Activated CD4-positive, alpha-beta T cell treated with anti-CD3 and anti-CD28 coated beads for 1 hour (primary cell): ENCODE measurements around the gene DCLK2.

Experiments used
- DNase-seq: peaks from one replicate; pipeline ENCODE4 v3.0.0-alpha.2; 2020

The DCLK2 gene

GRCh38 chr4:150212485-150212884, 134.2 kb downstream of the DCLK2 start:
- DNase-seq, result no peak

DNA sequence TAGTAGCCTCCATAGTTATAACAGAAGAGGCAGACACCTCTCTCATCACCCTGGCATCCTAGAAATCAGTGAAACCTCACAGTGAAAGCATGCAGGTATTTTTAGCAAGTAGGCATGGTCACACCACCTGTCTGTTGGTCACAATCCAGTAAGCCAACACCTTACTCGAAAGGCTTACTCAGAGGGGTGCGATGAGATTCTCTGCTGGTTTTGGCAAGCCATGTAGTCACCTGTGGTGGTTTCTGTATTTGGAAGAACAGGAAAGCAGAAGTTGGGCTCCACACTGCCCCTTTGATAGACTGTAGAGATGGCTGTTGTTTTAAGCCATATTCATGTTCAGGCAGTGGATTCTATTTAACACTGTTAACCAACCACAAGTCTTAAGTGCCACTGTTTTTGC, 134.7 kb downstream of the DCLK2 start:
- DNase-seq, result no peak

DNA sequence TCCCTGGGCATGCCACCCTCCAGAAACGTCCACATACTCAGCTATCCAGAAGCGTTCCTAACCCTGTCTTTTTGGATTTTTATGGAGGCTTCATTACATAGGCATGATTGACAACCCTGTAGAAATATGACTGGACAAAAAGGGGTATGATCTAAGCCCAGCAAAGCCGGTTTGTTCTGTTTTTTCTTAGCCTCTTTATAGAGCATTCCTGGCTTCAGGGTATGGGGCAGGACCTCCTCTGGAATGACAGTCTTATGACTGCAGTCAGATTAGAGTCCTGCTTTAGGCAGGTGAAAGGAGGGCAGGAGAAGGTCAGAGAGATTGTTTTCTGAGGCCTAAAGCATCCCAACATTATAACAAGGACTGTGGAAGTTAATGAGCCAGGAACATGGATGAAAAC, 137.4 kb downstream of the DCLK2 start:
- no peak for DNase-seq

DNA sequence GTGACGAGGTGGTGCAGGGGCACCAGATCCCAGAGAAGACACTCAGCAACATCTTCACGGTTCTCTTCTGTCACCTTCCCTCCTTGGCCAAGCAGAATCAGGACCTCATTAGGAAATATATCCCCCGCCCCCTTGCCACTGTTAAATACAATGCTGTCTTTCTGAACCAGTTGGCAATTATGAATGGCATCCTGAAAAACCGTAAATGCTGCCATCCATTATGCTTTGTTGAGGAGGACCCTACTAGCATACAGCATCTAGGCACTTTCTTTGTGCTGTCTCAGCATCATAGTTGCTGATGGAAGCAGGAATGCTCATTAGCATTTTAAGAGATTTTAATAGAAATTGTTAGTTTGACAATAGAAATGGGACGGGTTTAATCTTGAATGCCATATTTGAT, 138.5 kb downstream of the DCLK2 start:
- no peak for DNase-seq

- DNase-seq, result no peak
These were observed 138.9 kb downstream of the DCLK2 start for GRCh38 chr4:150217192-150217591.

DNA sequence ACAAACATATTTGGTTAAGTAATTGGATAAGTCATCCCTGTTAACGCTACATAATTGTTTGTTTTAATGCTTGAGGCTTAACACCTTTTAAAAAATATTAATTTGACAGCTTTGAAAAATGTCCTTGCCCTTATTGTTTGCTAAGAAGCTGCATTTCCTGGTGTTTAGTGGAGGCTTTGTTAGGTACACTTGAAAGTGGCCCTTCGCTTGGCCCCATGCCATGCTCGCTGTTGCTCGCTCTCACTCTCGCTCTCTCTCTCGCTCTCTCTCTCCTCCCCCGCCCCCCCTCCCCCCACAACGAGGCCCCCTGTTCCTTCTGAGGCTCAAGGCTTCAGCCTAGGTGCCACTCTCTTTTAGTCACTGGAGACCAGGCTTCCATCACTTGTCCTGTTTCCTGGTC, 139.6 kb downstream of the DCLK2 start:
- no peak for DNase-seq

- no peak for DNase-seq
These were observed 140.2 kb downstream of the DCLK2 start for GRCh38 chr4:150218447-150218846.

- DNase-seq, result no peak
These were observed 141.6 kb downstream of the DCLK2 start for GRCh38 chr4:150219841-150220240.

GRCh38 chr4:150224896-150225591, 146.8 kb downstream of the DCLK2 start:
- DNase-seq, result no peak

DNA sequence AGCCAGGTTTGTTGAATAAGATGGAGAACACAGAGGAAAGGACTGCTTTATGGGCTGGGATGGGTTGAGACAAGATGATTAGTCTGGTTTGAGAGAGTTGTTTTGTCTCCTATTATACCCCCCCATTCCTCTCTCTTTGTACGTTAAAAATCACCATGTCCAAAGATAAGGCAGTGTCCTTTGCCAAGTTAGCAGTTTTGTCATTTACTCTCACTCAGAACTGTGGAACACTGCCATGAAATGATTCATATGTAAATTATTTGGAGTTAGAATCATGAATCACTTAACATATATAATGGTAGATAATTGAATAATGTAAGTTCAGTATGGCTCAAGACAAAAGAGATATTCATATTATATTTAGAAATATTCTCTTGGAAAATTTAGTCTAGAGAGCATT, 151.3 kb downstream of the DCLK2 start:
- DNase-seq, result no peak

GRCh38 chr4:150230561-150230960, 152.3 kb downstream of the DCLK2 start:
- DNase-seq, result no peak

- DNase-seq, result no peak
These were observed 153.0 kb downstream of the DCLK2 start for GRCh38 chr4:150231107-150231770.

GRCh38 chr4:150232029-150232428, 153.8 kb downstream of the DCLK2 start:
- DNase-seq, result no peak

DNA sequence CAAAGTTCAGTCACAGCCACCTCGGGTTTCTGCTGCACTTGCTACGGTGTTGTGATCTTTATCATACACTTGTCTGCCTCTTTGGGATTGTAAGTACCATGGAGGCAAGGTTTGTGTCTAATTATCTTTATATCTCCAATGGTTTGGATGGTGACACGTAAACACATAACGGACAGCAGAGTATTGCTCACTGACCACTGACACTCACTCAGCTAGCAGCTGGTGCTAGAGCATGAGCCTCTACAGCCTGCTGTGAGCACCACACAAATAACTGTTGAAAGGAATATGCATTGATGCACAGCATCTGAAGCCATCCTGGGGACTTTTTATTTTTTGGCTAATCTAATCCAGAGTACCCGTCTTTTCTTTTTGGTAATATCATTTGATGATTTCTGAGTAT, 156.0 kb downstream of the DCLK2 start:
- no peak for DNase-seq

GRCh38 chr4:150235317-150235716, 157.1 kb downstream of the DCLK2 start:
- no peak for DNase-seq

- DNase-seq, result no peak
These were observed 157.6 kb downstream of the DCLK2 start for GRCh38 chr4:150235808-150236271.

GRCh38 chr4:150236626-150237025, 158.4 kb downstream of the DCLK2 start:
- DNase-seq, result no peak

GRCh38 chr4:150237110-150237872, 159.0 kb downstream of the DCLK2 start:
- DNase-seq, result no peak

GRCh38 chr4:150238591-150238990, 160.3 kb downstream of the DCLK2 start:
- no peak for DNase-seq

- DNase-seq, result no peak
These were observed 161.8 kb downstream of the DCLK2 start for GRCh38 chr4:150240011-150240410.

DNA sequence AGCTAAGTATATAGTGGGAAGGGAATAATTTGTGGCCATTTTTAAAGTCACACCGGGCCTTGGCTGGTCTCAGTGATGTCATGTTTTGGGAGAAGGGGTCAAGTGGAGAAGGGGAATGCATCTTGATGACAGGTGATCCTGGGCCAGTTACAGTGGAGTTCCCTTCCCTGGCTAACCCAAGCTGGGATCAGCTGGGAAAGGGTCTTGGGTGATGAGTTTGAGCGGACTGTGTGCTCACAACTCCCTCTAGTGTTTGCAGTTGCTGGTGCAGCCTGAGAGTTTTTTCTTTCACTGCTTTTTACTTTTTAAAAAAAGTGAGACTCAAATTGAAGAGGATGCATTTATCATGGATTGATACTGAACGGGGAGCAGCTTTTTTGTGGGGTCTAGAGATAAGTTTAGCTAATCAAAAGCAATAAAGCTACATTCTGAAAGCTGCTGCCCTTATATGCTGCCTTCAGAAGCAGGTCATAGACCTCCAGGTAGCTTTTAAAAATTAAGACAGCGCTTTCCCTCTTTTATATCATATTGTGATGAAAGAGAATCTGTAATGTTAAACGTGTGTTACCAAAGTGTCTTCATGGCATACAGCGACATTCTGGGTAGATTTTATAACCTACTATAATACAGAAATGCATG, 164.7 kb downstream of the DCLK2 start:
- DNase-seq, result no peak

- no peak for DNase-seq
These were observed 165.7 kb downstream of the DCLK2 start for GRCh38 chr4:150243932-150244331.

DNA sequence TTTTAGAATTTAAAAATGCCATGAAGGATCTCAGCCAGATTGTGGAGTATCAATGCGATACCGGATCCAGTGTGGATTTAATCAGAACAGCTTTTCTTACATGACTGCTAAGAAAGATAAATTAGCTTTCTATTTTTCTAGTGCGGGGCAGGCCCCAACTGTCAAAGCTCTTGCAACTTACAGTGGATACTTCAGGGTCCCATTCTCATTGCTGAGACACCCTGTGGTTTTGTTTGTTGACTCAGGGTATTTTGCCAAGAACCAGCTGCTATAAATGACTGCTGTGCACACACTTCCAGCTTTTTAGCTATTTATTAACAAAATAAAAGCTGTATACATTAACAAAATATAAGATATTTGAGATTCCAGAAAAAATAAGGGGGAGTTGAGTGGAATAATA, 166.4 kb downstream of the DCLK2 start:
- DNase-seq, result no peak
